ENCODE results near the gene XYLT2.

DNA sequence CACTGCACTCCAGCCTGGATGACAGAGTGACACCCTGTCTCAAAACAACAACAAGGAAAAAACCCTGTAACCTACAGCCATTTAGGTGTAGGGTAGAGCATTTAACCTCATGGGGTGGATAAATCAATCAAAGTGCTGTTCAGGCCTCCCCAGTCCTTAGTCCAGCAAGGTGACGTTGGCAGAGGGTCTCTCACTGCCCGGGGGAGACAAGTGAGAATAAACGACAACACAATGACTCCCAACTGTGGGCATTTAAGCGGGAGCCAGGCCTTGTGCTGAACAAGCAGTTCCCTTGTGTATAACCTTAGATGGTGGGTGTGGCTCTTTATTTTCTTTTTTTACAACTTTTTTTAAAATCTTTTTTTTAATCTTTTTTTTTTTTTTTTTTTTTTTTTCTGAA, 42.3 kb upstream of the XYLT2 start:
- TF ChIP-seq, protein P1, sequence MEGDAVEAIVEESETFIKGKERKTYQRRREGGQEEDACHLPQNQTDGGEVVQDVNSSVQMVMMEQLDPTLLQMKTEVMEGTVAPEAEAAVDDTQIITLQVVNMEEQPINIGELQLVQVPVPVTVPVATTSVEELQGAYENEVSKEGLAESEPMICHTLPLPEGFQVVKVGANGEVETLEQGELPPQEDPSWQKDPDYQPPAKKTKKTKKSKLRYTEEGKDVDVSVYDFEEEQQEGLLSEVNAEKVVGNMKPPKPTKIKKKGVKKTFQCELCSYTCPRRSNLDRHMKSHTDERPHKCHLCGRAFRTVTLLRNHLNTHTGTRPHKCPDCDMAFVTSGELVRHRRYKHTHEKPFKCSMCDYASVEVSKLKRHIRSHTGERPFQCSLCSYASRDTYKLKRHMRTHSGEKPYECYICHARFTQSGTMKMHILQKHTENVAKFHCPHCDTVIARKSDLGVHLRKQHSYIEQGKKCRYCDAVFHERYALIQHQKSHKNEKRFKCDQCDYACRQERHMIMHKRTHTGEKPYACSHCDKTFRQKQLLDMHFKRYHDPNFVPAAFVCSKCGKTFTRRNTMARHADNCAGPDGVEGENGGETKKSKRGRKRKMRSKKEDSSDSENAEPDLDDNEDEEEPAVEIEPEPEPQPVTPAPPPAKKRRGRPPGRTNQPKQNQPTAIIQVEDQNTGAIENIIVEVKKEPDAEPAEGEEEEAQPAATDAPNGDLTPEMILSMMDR (IDR thresholded peaks at IDR 0.05; ENCODE audit: insufficient read depth, low read length): no peak
- TF ChIP-seq POLR2AphosphoS5 (IDR thresholded peaks at IDR 0.05; ENCODE audit: low read depth) (no peak), GABPA (IDR thresholded peaks at IDR 0.05; ENCODE audit: low read depth) (no peak), SPI1 (IDR thresholded peaks at IDR 0.05; ENCODE audit: borderline replicate concordance, low read depth) (no peak)
- TF ChIP-seq, protein P2, sequence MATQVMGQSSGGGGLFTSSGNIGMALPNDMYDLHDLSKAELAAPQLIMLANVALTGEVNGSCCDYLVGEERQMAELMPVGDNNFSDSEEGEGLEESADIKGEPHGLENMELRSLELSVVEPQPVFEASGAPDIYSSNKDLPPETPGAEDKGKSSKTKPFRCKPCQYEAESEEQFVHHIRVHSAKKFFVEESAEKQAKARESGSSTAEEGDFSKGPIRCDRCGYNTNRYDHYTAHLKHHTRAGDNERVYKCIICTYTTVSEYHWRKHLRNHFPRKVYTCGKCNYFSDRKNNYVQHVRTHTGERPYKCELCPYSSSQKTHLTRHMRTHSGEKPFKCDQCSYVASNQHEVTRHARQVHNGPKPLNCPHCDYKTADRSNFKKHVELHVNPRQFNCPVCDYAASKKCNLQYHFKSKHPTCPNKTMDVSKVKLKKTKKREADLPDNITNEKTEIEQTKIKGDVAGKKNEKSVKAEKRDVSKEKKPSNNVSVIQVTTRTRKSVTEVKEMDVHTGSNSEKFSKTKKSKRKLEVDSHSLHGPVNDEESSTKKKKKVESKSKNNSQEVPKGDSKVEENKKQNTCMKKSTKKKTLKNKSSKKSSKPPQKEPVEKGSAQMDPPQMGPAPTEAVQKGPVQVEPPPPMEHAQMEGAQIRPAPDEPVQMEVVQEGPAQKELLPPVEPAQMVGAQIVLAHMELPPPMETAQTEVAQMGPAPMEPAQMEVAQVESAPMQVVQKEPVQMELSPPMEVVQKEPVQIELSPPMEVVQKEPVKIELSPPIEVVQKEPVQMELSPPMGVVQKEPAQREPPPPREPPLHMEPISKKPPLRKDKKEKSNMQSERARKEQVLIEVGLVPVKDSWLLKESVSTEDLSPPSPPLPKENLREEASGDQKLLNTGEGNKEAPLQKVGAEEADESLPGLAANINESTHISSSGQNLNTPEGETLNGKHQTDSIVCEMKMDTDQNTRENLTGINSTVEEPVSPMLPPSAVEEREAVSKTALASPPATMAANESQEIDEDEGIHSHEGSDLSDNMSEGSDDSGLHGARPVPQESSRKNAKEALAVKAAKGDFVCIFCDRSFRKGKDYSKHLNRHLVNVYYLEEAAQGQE (IDR thresholded peaks at IDR 0.05; ENCODE audit: insufficient replicate concordance, low read depth): no peak

All from HL-60 (cell line).